ENCODE measurements around the gene SERP2.

DNA sequence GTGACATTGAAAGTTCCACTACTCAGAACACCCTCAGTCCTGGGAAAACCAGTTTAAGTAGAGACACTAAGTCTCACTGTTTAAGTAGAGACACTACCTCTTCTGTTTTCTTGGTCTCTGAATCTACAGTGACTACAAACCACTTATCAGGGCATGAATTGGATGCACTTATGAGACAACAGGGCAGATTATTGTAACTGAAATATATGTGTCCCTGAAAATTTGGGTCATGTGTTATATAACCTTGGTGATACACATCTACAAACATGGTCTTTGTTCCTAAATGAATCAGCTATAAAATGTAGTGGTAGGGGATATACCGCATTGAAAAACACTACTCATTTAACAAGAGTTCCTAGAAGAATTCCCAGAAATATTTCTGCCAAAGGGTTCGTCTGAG, 55.7 kb downstream of the SERP2 start:
- TF ChIP-seq, protein P1, sequence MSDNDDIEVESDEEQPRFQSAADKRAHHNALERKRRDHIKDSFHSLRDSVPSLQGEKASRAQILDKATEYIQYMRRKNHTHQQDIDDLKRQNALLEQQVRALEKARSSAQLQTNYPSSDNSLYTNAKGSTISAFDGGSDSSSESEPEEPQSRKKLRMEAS (IDR thresholded peaks at IDR 0.05) = no peak
- TF ChIP-seq, protein P2, sequence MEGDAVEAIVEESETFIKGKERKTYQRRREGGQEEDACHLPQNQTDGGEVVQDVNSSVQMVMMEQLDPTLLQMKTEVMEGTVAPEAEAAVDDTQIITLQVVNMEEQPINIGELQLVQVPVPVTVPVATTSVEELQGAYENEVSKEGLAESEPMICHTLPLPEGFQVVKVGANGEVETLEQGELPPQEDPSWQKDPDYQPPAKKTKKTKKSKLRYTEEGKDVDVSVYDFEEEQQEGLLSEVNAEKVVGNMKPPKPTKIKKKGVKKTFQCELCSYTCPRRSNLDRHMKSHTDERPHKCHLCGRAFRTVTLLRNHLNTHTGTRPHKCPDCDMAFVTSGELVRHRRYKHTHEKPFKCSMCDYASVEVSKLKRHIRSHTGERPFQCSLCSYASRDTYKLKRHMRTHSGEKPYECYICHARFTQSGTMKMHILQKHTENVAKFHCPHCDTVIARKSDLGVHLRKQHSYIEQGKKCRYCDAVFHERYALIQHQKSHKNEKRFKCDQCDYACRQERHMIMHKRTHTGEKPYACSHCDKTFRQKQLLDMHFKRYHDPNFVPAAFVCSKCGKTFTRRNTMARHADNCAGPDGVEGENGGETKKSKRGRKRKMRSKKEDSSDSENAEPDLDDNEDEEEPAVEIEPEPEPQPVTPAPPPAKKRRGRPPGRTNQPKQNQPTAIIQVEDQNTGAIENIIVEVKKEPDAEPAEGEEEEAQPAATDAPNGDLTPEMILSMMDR (IDR thresholded peaks at IDR 0.05 in 2 of 3, conservative IDR thresholded peaks at IDR 0.05 in 1 of 3; ENCODE audit: borderline replicate concordance in 1 of 3, insufficient read depth in 1 of 3, low read depth in 2 of 3, low read length in 2 of 3) = no peak
- TF ChIP-seq ZNF274 (IDR thresholded peaks at IDR 0.05; ENCODE audit: low read depth, low read length) (no peak), JUND (IDR thresholded peaks at IDR 0.05) (no peak), EZH2 (IDR thresholded peaks at IDR 0.05) (no peak), POLR2A (IDR thresholded peaks at IDR 0.05; ENCODE audit: borderline replicate concordance, extremely low read depth, insufficient read depth, insufficient read length) (no peak), EZH2phosphoT487 (IDR thresholded peaks at IDR 0.05; ENCODE audit: borderline replicate concordance) (no peak), YY1 (IDR thresholded peaks at IDR 0.05; ENCODE audit: extremely low read depth, insufficient replicate concordance, low read depth, low read length) (no peak), RAD21 (IDR thresholded peaks at IDR 0.05; ENCODE audit: low read depth) (no peak), TCF7L2 (IDR thresholded peaks at IDR 0.05; ENCODE audit: borderline replicate concordance, extremely low read depth, insufficient read depth, insufficient read length) (no peak), SIN3A (IDR thresholded peaks at IDR 0.05; ENCODE audit: low read depth) (no peak), POLR2AphosphoS5 (IDR thresholded peaks at IDR 0.05; ENCODE audit: low read depth, low read length) (no peak), CEBPB (IDR thresholded peaks at IDR 0.05; ENCODE audit: low read depth) (no peak)
- TF ChIP-seq, protein P3, sequence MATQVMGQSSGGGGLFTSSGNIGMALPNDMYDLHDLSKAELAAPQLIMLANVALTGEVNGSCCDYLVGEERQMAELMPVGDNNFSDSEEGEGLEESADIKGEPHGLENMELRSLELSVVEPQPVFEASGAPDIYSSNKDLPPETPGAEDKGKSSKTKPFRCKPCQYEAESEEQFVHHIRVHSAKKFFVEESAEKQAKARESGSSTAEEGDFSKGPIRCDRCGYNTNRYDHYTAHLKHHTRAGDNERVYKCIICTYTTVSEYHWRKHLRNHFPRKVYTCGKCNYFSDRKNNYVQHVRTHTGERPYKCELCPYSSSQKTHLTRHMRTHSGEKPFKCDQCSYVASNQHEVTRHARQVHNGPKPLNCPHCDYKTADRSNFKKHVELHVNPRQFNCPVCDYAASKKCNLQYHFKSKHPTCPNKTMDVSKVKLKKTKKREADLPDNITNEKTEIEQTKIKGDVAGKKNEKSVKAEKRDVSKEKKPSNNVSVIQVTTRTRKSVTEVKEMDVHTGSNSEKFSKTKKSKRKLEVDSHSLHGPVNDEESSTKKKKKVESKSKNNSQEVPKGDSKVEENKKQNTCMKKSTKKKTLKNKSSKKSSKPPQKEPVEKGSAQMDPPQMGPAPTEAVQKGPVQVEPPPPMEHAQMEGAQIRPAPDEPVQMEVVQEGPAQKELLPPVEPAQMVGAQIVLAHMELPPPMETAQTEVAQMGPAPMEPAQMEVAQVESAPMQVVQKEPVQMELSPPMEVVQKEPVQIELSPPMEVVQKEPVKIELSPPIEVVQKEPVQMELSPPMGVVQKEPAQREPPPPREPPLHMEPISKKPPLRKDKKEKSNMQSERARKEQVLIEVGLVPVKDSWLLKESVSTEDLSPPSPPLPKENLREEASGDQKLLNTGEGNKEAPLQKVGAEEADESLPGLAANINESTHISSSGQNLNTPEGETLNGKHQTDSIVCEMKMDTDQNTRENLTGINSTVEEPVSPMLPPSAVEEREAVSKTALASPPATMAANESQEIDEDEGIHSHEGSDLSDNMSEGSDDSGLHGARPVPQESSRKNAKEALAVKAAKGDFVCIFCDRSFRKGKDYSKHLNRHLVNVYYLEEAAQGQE (IDR thresholded peaks at IDR 0.05; ENCODE audit: low read depth) = no peak

Data from HCT116 (cell line).